Measurements from ENCODE around the gene GASK1A. TPM values are rescaled to one million over a fixed set of nuclear protein-coding genes. Genes with fewer than 3 reads are reported as not detected.

Gene GASK1A
- total and polyA plus RNA-seq, 2 donors (not counting 3 experiments of a cell fraction or from before 2014, with no cell fraction given) = 0.04 TPM; not detected in 1

DNA sequence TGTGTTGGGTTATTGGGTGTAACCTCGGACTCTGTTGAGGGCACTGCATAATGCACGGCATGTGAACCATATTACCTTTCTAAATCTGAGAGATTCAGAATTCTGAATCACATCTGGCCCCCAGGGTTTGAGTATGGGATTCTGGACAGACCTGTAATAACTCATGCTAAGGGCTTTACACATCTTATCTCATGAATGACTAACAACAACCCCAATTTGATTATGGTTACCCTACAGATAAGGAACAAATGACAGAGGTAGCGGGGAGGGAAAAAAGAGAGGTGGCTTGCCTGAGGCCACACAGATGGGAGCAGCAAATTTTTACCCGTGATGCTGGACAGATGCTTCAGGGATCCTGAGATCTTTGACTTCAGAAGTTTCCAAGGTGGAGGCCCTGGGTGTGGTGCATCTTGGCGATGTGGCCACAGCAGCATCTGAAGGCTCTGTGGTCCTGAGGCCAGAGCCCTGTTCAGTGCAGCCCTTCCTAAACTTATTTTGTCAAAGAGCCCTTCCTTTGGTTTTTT lies 83.0 kb downstream of the GASK1A start:
- TF ChIP-seq JUN (IDR thresholded peaks at IDR 0.05; ENCODE audit: borderline replicate concordance, insufficient read depth, insufficient read length, low read depth) (no peak), GATA2 (IDR thresholded peaks at IDR 0.05; ENCODE audit: insufficient read depth, insufficient read length, low read depth, low read length) (no peak), MYC (IDR thresholded peaks at IDR 0.05; ENCODE audit: low read depth, low read length) (no peak), EZH2 (IDR thresholded peaks at IDR 0.05; ENCODE audit: borderline replicate concordance, low read depth, low read length, severe bottlenecking) (no peak), FOS (IDR thresholded peaks at IDR 0.05; ENCODE audit: borderline replicate concordance, insufficient read depth, low read length) (no peak)
- TF ChIP-seq, protein P1, sequence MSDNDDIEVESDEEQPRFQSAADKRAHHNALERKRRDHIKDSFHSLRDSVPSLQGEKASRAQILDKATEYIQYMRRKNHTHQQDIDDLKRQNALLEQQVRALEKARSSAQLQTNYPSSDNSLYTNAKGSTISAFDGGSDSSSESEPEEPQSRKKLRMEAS (IDR thresholded peaks at IDR 0.05; ENCODE audit: insufficient read depth, insufficient read length) = no peak
- CTCF ChIA-PET = no interaction called here
- intact Hi-C loops (cut with micrococcal nuclease) = no loop called here

DNA sequence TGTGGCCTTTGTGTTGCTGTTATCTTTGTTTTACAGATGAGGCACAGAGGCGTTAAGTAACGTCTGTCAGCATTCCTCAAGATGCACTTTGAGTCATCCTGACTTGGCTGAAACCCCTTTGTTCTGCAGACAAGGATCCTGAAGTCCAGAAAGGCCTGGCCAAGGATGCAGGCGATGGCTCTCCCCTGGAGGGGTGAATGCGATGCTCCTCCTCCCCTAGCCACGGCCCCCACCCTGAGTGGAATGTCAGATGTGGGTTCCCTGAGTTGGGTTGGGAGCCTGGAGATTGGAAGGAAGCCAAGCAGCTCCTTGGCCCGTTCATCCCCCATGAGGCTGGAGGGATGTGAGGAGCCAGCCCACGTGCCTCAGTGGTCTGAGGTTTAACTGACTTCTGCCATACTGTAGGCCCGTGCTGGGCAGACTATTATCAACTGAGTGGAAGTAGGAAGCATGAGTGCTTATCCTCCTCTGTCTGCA lies 83.5 kb downstream of the GASK1A start:
- Histone ChIP-seq H4K20me1 (replicated peaks; ENCODE audit: control insufficient read depth, extremely low read depth, insufficient read depth, low read length) (no peaks in the 10 kb centered on the region), H3K4me3 (replicated peaks in 1 of 3; ENCODE audit: insufficient read depth in 1 of 3, low read depth in 1 of 3, low read length in 3 of 3) (no peak overlapping the region), H3K79me2 (ENCODE audit: control insufficient read depth, insufficient read depth, low read length) (no peaks in the 10 kb centered on the region), H3K9ac (replicated peaks; ENCODE audit: extremely low read depth, insufficient read depth, low read length) (no peak overlapping the region), H3K27me3 (ENCODE audit: control insufficient read depth in 2 of 2, insufficient read depth in 2 of 2, low read length in 2 of 2) (peaks cover 2% of the 10 kb centered on the region in 2 experiments), H3K4me1 (ENCODE audit: control insufficient read depth, extremely low read depth, insufficient read depth, low read length) (no peaks in the 10 kb centered on the region), H3K27ac (ENCODE audit: insufficient read depth, low read depth, low read length) (no peak overlapping the region), H3K36me3 (ENCODE audit: control insufficient read depth in 2 of 2, extremely low read depth in 1 of 2, insufficient read depth in 2 of 2, low read length in 2 of 2) (no peaks in the 10 kb centered on the region), H3K9me1 (replicated peaks; ENCODE audit: control insufficient read depth, extremely low read depth, insufficient read depth, low read length) (no peaks in the 10 kb centered on the region), H3K4me2 (ENCODE audit: insufficient read depth, low read length) (no peak overlapping the region), H2AFZ (ENCODE audit: low read depth, low read length) (no peak overlapping the region), H3K9me3 (replicated peaks; ENCODE audit: control insufficient read depth, insufficient read depth, low read length) (no peaks in the 10 kb centered on the region)
- no TSS peak for BruUV-seq (replicated peaks)
- ChIA-PET POLR2A (no interaction called here), CTCF (no interaction called here)
- TF ChIP-seq, protein P1 (IDR thresholded peaks at IDR 0.05; ENCODE audit: insufficient read depth, insufficient read length) = no peak
- TF ChIP-seq MYC (IDR thresholded peaks at IDR 0.05; ENCODE audit: low read depth, low read length) = no peak
- TF ChIP-seq, protein P2, sequence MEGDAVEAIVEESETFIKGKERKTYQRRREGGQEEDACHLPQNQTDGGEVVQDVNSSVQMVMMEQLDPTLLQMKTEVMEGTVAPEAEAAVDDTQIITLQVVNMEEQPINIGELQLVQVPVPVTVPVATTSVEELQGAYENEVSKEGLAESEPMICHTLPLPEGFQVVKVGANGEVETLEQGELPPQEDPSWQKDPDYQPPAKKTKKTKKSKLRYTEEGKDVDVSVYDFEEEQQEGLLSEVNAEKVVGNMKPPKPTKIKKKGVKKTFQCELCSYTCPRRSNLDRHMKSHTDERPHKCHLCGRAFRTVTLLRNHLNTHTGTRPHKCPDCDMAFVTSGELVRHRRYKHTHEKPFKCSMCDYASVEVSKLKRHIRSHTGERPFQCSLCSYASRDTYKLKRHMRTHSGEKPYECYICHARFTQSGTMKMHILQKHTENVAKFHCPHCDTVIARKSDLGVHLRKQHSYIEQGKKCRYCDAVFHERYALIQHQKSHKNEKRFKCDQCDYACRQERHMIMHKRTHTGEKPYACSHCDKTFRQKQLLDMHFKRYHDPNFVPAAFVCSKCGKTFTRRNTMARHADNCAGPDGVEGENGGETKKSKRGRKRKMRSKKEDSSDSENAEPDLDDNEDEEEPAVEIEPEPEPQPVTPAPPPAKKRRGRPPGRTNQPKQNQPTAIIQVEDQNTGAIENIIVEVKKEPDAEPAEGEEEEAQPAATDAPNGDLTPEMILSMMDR (IDR thresholded peaks at IDR 0.05; ENCODE audit: extremely low read depth in 1 of 2, insufficient read depth in 1 of 2, low read depth in 1 of 2, low read length in 2 of 2) = no peak
- TF ChIP-seq FOS (IDR thresholded peaks at IDR 0.05; ENCODE audit: borderline replicate concordance, insufficient read depth, low read length) = no peak
- dilution Hi-C loops (cut with MboI; ENCODE audit: extremely low pct_ligation_motif_present, low sequenced_read_pairs) = no loop called here
- DNase-seq (ENCODE audit: low read depth, low spot score) (no peak), FAIRE-seq (no peak)
- intact Hi-C loops (cut with micrococcal nuclease) = no loop called here

More for the DNA sequence above, 83.0 kb downstream of the GASK1A start:
- FAIRE-seq (no peak), DNase-seq (ENCODE audit: low read depth, low spot score) (no peak)
- no peak overlapping the region for H3K9ac ChIP-seq (replicated peaks; ENCODE audit: extremely low read depth, insufficient read depth, low read length)
- BruUV-seq (replicated peaks) = no TSS peak
- H3K4me2 ChIP-seq (ENCODE audit: insufficient read depth, low read length) = no peak overlapping the region
- no peak overlapping the region for H3K4me3 ChIP-seq (replicated peaks in 1 of 3; ENCODE audit: insufficient read depth in 1 of 3, low read depth in 1 of 3, low read length in 3 of 3)
- no peak overlapping the region for H3K27ac ChIP-seq (ENCODE audit: insufficient read depth, low read depth, low read length)
- peaks cover 2% of the 10 kb centered on the region in 2 experiments for H3K27me3 ChIP-seq (ENCODE audit: control insufficient read depth in 2 of 2, insufficient read depth in 2 of 2, low read length in 2 of 2)
- no peaks in the 10 kb centered on the region for H3K4me1 ChIP-seq (ENCODE audit: control insufficient read depth, extremely low read depth, insufficient read depth, low read length)
- POLR2A ChIA-PET = no interaction called here
- H3K79me2 ChIP-seq (ENCODE audit: control insufficient read depth, insufficient read depth, low read length) = no peaks in the 10 kb centered on the region
- no peaks in the 10 kb centered on the region for H3K9me3 ChIP-seq (replicated peaks; ENCODE audit: control insufficient read depth, insufficient read depth, low read length)
- no peaks in the 10 kb centered on the region for H3K9me1 ChIP-seq (replicated peaks; ENCODE audit: control insufficient read depth, extremely low read depth, insufficient read depth, low read length)
- dilution Hi-C loops (cut with MboI; ENCODE audit: extremely low pct_ligation_motif_present, low sequenced_read_pairs) = no loop called here
- no peak overlapping the region for H2AFZ ChIP-seq (ENCODE audit: low read depth, low read length)
- H3K36me3 ChIP-seq (ENCODE audit: control insufficient read depth in 2 of 2, extremely low read depth in 1 of 2, insufficient read depth in 2 of 2, low read length in 2 of 2) = no peaks in the 10 kb centered on the region
- H4K20me1 ChIP-seq (replicated peaks; ENCODE audit: control insufficient read depth, extremely low read depth, insufficient read depth, low read length) = no peaks in the 10 kb centered on the region

All from endothelial cell of umbilical vein (primary cell).